BLaER1 treated with 17β-estradiol and CSF1 and Interleukin-3, amounts not matched to agents 10 nM and 100 nM (cell line): ENCODE results near the gene PHOX2B.

Experiments used
- H3K27ac ChIP-seq, 11 experiments: shearing (Covaris generic); formaldehyde crosslinking; 2 replicates each; pipeline ENCODE4 v1.8.1; 2022
- H3K27me3 ChIP-seq, 11 experiments: shearing (Covaris generic); formaldehyde crosslinking; 2 replicates each; pipeline ENCODE4 v1.8.1; 2022
- H3K36me3 ChIP-seq, 11 experiments: shearing (Covaris generic); formaldehyde crosslinking; 2 replicates each; pipeline ENCODE4 v1.8.1; 2022
- H3K4me1 ChIP-seq, 10 experiments: shearing (Covaris generic); formaldehyde crosslinking; 2 replicates each; pipeline ENCODE4 v1.8.1; 2022
- H3K4me2 ChIP-seq, 11 experiments: shearing (Covaris generic); formaldehyde crosslinking; 2 replicates each; pipeline ENCODE4 v1.8.1; 2022
- H3K4me3 ChIP-seq, 10 experiments: shearing (Covaris generic); formaldehyde crosslinking; 2 replicates each; pipeline ENCODE4 v1.8.1; 2022
- H3K9ac ChIP-seq, 11 experiments: shearing (Covaris generic); formaldehyde crosslinking; 2 replicates each; pipeline ENCODE4 v1.8.1; 2022
- H3K9me3 ChIP-seq, 11 experiments: shearing (Covaris generic); formaldehyde crosslinking; replicated peaks in 1 of 11; 2 replicates each; pipeline ENCODE4 v1.8.1; 2022
- H4K20me1 ChIP-seq, 11 experiments: shearing (Covaris generic); formaldehyde crosslinking; 2 replicates each; pipeline ENCODE4 v1.8.1; 2022
- Cebpa-rat ChIP-seq, 11 experiments: shearing (Covaris generic); IDR thresholded peaks; 2 replicates each; pipeline ENCODE4 v1.8.1; 2022

PHOX2B gene

DNA sequence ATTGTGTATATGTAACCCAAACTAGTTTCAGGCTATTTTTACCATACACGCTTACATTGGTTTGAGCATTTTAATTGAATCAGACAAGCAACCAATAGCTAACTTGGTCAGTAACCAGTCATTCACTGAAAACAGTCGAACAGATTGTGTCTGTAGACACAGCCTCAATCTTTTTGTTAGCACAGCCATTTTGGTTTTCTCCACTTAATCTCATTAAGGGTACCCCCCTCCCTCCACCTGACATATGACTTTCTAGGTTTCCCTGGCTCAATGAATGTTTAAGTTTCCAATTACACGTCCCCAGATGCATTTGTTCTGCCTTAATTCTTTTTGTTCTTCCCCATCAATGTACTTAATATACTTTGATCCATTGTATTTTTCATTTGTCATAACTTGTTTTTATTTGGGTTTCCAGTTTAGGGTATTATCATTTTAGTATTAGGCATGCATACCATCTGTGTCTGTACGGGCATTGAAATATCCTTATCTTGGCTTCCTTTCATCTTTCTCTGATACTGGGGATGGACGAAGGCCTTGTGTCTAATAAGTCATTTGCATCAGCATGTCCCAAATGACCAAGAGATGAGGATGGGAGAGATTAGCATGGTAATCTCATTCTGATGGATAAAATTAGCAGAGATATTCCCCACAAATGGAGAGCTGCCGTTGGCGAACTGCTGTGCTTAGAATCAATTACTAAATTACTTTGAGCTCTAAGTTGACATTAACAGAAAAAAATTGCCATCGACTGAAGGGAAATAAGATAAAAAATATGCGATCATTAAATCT, 35.9 kb upstream of the PHOX2B start:
- no peaks in the 10 kb centered on the region for H3K36me3 ChIP-seq
- H4K20me1 ChIP-seq: no peaks in the 10 kb centered on the region
- H3K27ac ChIP-seq: no peak overlapping the region
- no peaks in the 10 kb centered on the region for H3K9me3 ChIP-seq
- H3K4me3 ChIP-seq: no peak overlapping the region
- TF ChIP-seq Cebpa-rat (IDR thresholded peaks at IDR 0.05): no peak
- H3K9ac ChIP-seq: no peak overlapping the region
- H3K27me3 ChIP-seq: no peaks in the 10 kb centered on the region
- H3K4me1 ChIP-seq: no peaks in the 10 kb centered on the region
- H3K4me2 ChIP-seq: no peak overlapping the region

GRCh38 chr4:41776466-41776865, 27.9 kb upstream of the PHOX2B start:
- H3K27me3 ChIP-seq: no peaks in the 10 kb centered on the region
- no peak overlapping the region for H3K9ac ChIP-seq
- H3K9me3 ChIP-seq: no peaks in the 10 kb centered on the region
- no peak for TF ChIP-seq Cebpa-rat (IDR thresholded peaks at IDR 0.05)
- no peaks in the 10 kb centered on the region for H3K4me1 ChIP-seq
- H3K36me3 ChIP-seq: no peaks in the 10 kb centered on the region
- H4K20me1 ChIP-seq: no peaks in the 10 kb centered on the region
- H3K4me2 ChIP-seq: no peak overlapping the region
- no peak overlapping the region for H3K27ac ChIP-seq
- no peak overlapping the region for H3K4me3 ChIP-seq

- TF ChIP-seq Cebpa-rat (IDR thresholded peaks at IDR 0.05): no peak
- H4K20me1 ChIP-seq: no peaks in the 10 kb centered on the region
- no peak overlapping the region for H3K27ac ChIP-seq
- H3K4me1 ChIP-seq: no peaks in the 10 kb centered on the region
- H3K27me3 ChIP-seq: no peaks in the 10 kb centered on the region
- no peak overlapping the region for H3K9ac ChIP-seq
- H3K4me3 ChIP-seq: no peak overlapping the region
- peaks cover 0 to 9% (median 0%) of the 10 kb centered on the region in 11 experiments; a peak in 3 of 22 replicates for H3K9me3 ChIP-seq
- H3K4me2 ChIP-seq: no peak overlapping the region
- no peaks in the 10 kb centered on the region for H3K36me3 ChIP-seq
Measured at GRCh38 chr4:41763729-41764128, 15.2 kb upstream of the PHOX2B start.

GRCh38 chr4:41758884-41759283, 10.4 kb upstream of the PHOX2B start:
- H4K20me1 ChIP-seq: no peaks in the 10 kb centered on the region
- no peak overlapping the region for H3K4me3 ChIP-seq
- no peak overlapping the region for H3K4me2 ChIP-seq
- no peak overlapping the region for H3K27ac ChIP-seq
- H3K4me1 ChIP-seq: peaks cover 22 to 29% (median 25%) of the 10 kb centered on the region in 10 experiments
- TF ChIP-seq Cebpa-rat (IDR thresholded peaks at IDR 0.05): no peak
- no peaks in the 10 kb centered on the region for H3K36me3 ChIP-seq
- no peaks in the 10 kb centered on the region for H3K27me3 ChIP-seq
- no peak overlapping the region for H3K9ac ChIP-seq
- H3K9me3 ChIP-seq: peaks cover 0 to 9% (median 0%) of the 10 kb centered on the region in 11 experiments; a peak in 3 of 22 replicates

GRCh38 chr4:41757521-41758156, 9.1 kb upstream of the PHOX2B start:
- Histone ChIP-seq H4K20me1 (no peaks in the 10 kb centered on the region), H3K9me3 (peaks cover 0 to 9% (median 0%) of the 10 kb centered on the region in 11 experiments; a peak in 3 of 22 replicates), H3K4me1 (peaks cover 24 to 39% (median 36%) of the 10 kb centered on the region in 10 experiments), H3K27ac (0 out of 22 replicates have a peak overlapping the region, but pooled peaks of 1 of the 11 experiments have one; percentile 14), H3K4me3 (no peak overlapping the region), H3K36me3 (no peaks in the 10 kb centered on the region), H3K9ac (no peak overlapping the region; a peak in 1 of 22 replicates), H3K27me3 (no peaks in the 10 kb centered on the region), H3K4me2 (peak overlapping the region; percentile 10 to 64 (median 53); a peak in 20 of 22 replicates)
- no peak for TF ChIP-seq Cebpa-rat (IDR thresholded peaks at IDR 0.05)

DNA sequence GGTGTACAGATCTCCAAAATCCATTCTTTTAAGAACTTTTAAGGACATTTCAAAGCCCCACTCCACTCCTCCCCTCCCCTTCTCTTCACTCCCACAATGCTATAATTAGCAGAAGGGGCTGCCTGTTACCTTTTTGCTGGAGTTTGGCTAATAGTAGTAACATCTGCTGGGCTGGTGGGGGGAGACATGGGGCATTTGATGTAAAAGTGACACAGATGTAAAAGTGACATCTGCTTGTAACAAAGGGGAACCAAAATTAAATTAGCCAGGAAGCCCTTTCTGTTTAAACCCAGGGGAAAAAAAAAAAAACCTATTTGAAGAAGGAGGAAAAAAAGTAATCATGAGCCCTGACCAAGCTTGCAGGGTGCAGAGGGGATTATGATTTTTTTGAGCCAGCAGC, 5.4 kb upstream of the PHOX2B start:
- Histone ChIP-seq H3K9ac (no peak overlapping the region), H3K4me1 (peaks cover 24 to 39% (median 36%) of the 10 kb centered on the region in 10 experiments), H3K27ac (0 out of 22 replicates have a peak overlapping the region, but pooled peaks of 1 of the 11 experiments have one; percentile 13), H3K4me3 (no peak overlapping the region), H4K20me1 (no peaks in the 10 kb centered on the region), H3K4me2 (peak overlapping the region; percentile 6 to 82 (median 58); a peak in 21 of 22 replicates), H3K27me3 (peaks cover 12 to 28% (median 24%) of the 10 kb centered on the region in 11 experiments; a peak in 20 of 22 replicates), H3K9me3 (peaks cover 24 to 33% (median 28%) of the 10 kb centered on the region in 11 experiments), H3K36me3 (no peaks in the 10 kb centered on the region)
- TF ChIP-seq Cebpa-rat (IDR thresholded peaks at IDR 0.05): no peak

- no peaks in the 10 kb centered on the region for H4K20me1 ChIP-seq
- no peak overlapping the region for H3K9ac ChIP-seq
- no peak overlapping the region for H3K4me3 ChIP-seq
- H3K4me2 ChIP-seq: peak overlapping the region in 3 of 11 experiments; percentile 68 to 82 (median 73); a peak in 3 of 22 replicates
- no peak overlapping the region for H3K27ac ChIP-seq
- H3K4me1 ChIP-seq: peaks cover 17 to 32% (median 28%) of the 10 kb centered on the region in 10 experiments
- peaks cover 38 to 50% (median 44%) of the 10 kb centered on the region in 11 experiments for H3K9me3 ChIP-seq
- peaks cover 12 to 38% (median 35%) of the 10 kb centered on the region in 11 experiments; a peak in 20 of 22 replicates for H3K27me3 ChIP-seq
- TF ChIP-seq Cebpa-rat (IDR thresholded peaks at IDR 0.05): no peak
- H3K36me3 ChIP-seq: no peaks in the 10 kb centered on the region
Measured at GRCh38 chr4:41752081-41752836, 3.7 kb upstream of the PHOX2B start.

GRCh38 chr4:41751449-41752061, 3.0 kb upstream of the PHOX2B start:
- H3K27me3 ChIP-seq: peaks cover 12 to 38% (median 35%) of the 10 kb centered on the region in 11 experiments; a peak in 20 of 22 replicates
- H3K27ac ChIP-seq: no peak overlapping the region
- H4K20me1 ChIP-seq: no peaks in the 10 kb centered on the region
- peaks cover 17 to 32% (median 28%) of the 10 kb centered on the region in 10 experiments for H3K4me1 ChIP-seq
- no peaks in the 10 kb centered on the region for H3K36me3 ChIP-seq
- no peak overlapping the region for H3K4me3 ChIP-seq
- peaks cover 45 to 57% (median 51%) of the 10 kb centered on the region in 11 experiments for H3K9me3 ChIP-seq
- no peak overlapping the region for H3K9ac ChIP-seq
- no peak for TF ChIP-seq Cebpa-rat (IDR thresholded peaks at IDR 0.05)
- no peak overlapping the region for H3K4me2 ChIP-seq
